ENCODE measurements around the gene METTL25B. TPM values are rescaled to one million over a fixed set of nuclear protein-coding genes. Genes with fewer than 3 reads are reported as not detected.

The METTL25B gene
- total and polyA plus RNA-seq, 2 of the 4 experiments (the other 2 are of a cell fraction), result 2.3 to 10.1 TPM

DNA sequence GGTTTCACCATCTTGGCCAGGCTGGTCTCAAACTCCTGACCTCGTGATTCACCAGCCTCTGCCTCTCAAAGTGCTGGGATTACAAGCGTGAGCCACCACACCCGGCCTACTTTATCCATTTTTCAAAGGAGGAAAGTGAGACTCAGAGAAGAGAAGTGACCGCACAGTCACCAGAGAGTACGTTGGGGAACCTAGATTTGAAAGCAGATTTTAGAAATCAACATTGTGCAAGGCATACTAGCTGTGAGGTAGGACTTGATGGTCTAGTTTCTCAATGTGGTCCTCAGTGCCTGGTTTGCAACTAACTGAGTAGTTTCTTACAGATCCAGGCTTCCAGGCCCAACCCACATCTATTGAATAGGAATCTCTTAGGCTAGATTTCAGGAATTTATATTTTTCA, 37.4 kb downstream of the METTL25B start:
- Histone ChIP-seq H3K9me3 (ENCODE audit: control insufficient read depth, insufficient read depth, low read length) (no peaks in the 10 kb centered on the region), H4K20me1 (ENCODE audit: insufficient read depth, low read length) (peaks cover 17% of the 10 kb centered on the region; the same call in 1 of the 2 replicates), H2BK120ac (ENCODE audit: low read depth, low read length) (no peak overlapping the region), H2BK20ac (ENCODE audit: low read depth, low read length) (no peak overlapping the region), H3K56ac (ENCODE audit: extremely low read depth, insufficient read depth, low read length) (peak overlapping the region; percentile 74; the same call in 1 of the 2 replicates), H3K9me1 (ENCODE audit: insufficient read depth, low read length) (no peaks in the 10 kb centered on the region), H2BK15ac (ENCODE audit: low read depth, low read length) (no peak overlapping the region; the same call in 2 of the 3 replicates), H3K79me1 (ENCODE audit: low read depth in 1 of 2, low read length in 2 of 2) (peaks cover 10 to 35% of the 10 kb centered on the region in 2 experiments; a peak in 3 of 4 replicates), H4K91ac (ENCODE audit: insufficient read depth, low read depth, low read length) (no peak overlapping the region), H2BK5ac (ENCODE audit: low read depth, low read length, poor library complexity, severe bottlenecking) (no peak overlapping the region), H3K4ac (ENCODE audit: low read depth, low read length) (peak overlapping the region; percentile 88; the same call in 1 of the 2 replicates), H2AFZ (replicated peaks; ENCODE audit: low read length, poor library complexity) (no peak overlapping the region), H3K27me3 (ENCODE audit: control insufficient read depth, insufficient read depth, low read length) (no peaks in the 10 kb centered on the region), H4K8ac (ENCODE audit: low read depth in 2 of 2, low read length in 2 of 2) (peak overlapping the region; percentile 97 to 98; a peak in 3 of 4 replicates), H3K36me3 (ENCODE audit: control insufficient read depth, insufficient read depth, low read length) (no peaks in the 10 kb centered on the region; the same call in 1 of the 2 replicates), H3K4me3 (ENCODE audit: insufficient read depth, low read depth, low read length) (no peak overlapping the region), H3K4me2 (ENCODE audit: low read depth, low read length) (no peak overlapping the region), H4K5ac (ENCODE audit: low read depth, low read length) (no peak overlapping the region), H2AK9ac (replicated peaks; ENCODE audit: low read depth, low read length, poor library complexity) (peak overlapping the region; percentile 88), H3K27ac (ENCODE audit: insufficient read depth, low read length) (no peak overlapping the region), H3K4me1 (ENCODE audit: control insufficient read depth, insufficient read depth, low read length) (peaks cover 5% of the 10 kb centered on the region), H3K9ac (ENCODE audit: low read depth, low read length) (no peak overlapping the region), H3K23ac (ENCODE audit: low read depth, low read length) (0 out of 2 replicates have a peak overlapping the region, but pooled peaks have one; percentile 73), H2AK5ac (ENCODE audit: low read depth, low read length) (no peak overlapping the region; the same call in 1 of the 2 replicates), H3K14ac (replicated peaks; ENCODE audit: low read depth, low read length) (peak overlapping the region; percentile 84; the same call in 1 of the 2 replicates), H3K18ac (ENCODE audit: low read depth, low read length) (no peak overlapping the region)
- intact Hi-C loops (cut with micrococcal nuclease) (loop anchor here (2.0 kb wide), 2 partner anchors 13 to 39 kb away; no protein-coding TSS in a partner anchor), in situ Hi-C loops (cut with MboI; ENCODE audit: low sequenced_read_pairs) (no loop called here), dilution Hi-C loops (cut with HindIII; ENCODE audit: low sequenced_read_pairs, unreplicated experiment) (no loop called here)
- WGBS, 2 experiments (ENCODE audit: extremely low coverage in 2 of 2, insufficient read length in 1 of 2), result no CpG with 5 or more reads among the region's 5 CpGs
- no peak for DNase-seq
- no peak for TF ChIP-seq SMC3 (IDR thresholded peaks at IDR 0.05; ENCODE audit: low read depth, low read length)
- no peak for TF ChIP-seq RAD21 (IDR thresholded peaks at IDR 0.05; ENCODE audit: low read length)
- TF ChIP-seq MXI1 (IDR thresholded peaks at IDR 0.05; ENCODE audit: borderline replicate concordance, low read depth, low read length), result no peak
- no peak for TF ChIP-seq RCOR1 (IDR thresholded peaks at IDR 0.05; ENCODE audit: insufficient replicate concordance, low read length)
- TF ChIP-seq FOS (IDR thresholded peaks at IDR 0.05; ENCODE audit: low read depth, low read length), result no peak
- ChIA-PET POLR2A (ENCODE audit: unreplicated experiment) (no interaction called here), CTCF (no interaction called here)
- BruUV-seq (replicated peaks), result no TSS peak
- no peak for ATAC-seq (ENCODE audit: low read depth)

Measured in IMR-90 (cell line).